ENCODE measurements around the gene RAX2.
"Not testable (repeated sequence)": the region's sequence is repeated elsewhere in the genome, so short reads cannot be mapped to it uniquely, and the experiment has no call there.

Gene RAX2

GRCh38 chr19:3775831-3776230 lies 3.8 kb upstream of the RAX2 start:
- DNase-seq, result no peak

DNA sequence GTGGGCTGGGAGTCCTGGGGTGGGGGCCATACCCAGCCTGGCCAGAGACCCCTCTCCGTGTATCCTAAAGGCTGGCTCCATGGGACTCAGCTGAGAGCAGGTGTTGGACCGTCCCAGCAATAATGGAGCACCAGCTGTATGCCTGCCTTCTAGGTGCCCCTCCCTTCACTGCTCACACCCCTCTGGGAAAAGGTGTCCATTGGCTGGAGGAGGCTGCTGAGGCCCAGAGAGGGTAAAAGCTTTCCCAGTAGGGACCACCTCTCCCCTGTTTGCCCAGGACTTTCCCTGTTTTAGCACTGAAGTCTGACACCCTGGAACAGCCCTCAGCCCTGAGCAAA lies 3.3 kb upstream of the RAX2 start:
- DNase-seq, result no peak

- DNase-seq, result no peak
Measured at GRCh38 chr19:3774621-3775373, 2.8 kb upstream of the RAX2 start.

DNA sequence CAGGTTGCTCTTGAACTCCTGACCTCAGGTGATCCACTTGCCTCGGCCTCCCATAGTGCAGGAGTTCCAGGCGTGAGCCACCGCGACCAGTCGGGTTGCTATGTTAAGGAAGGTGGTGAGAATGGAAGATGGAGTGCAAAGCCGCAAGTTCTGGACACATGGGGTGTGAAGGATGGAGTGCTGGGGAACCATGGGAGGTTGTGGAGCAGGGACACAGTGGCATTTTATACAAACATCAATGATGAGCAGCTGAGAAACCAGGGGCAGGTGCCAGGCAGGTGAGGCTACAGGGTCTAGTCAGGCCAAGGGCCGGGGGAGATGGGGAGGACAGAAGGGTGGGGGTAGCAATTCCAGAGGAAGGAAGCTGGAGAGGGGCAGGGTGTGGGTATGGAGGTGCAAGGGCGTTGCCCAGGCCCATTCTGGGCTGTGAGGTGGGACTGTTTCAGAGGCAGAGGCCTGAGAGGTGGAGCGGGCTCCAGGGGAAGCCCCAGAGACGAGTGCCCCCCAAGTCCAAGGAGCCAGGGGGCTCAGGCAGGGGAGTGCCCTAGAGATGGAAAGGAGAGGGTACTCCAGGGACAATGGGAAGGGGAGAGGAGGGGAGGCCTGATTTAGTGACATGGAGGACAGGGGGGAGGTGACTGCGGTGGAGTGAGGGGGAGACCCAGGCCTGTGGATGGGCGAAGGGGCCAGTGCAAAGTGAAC lies 1.9 kb upstream of the RAX2 start:
- no peak for DNase-seq

GRCh38 chr19:3771000-3771905 lies 775 bp downstream of the RAX2 start:
- DNase-seq, result no peak

DNA sequence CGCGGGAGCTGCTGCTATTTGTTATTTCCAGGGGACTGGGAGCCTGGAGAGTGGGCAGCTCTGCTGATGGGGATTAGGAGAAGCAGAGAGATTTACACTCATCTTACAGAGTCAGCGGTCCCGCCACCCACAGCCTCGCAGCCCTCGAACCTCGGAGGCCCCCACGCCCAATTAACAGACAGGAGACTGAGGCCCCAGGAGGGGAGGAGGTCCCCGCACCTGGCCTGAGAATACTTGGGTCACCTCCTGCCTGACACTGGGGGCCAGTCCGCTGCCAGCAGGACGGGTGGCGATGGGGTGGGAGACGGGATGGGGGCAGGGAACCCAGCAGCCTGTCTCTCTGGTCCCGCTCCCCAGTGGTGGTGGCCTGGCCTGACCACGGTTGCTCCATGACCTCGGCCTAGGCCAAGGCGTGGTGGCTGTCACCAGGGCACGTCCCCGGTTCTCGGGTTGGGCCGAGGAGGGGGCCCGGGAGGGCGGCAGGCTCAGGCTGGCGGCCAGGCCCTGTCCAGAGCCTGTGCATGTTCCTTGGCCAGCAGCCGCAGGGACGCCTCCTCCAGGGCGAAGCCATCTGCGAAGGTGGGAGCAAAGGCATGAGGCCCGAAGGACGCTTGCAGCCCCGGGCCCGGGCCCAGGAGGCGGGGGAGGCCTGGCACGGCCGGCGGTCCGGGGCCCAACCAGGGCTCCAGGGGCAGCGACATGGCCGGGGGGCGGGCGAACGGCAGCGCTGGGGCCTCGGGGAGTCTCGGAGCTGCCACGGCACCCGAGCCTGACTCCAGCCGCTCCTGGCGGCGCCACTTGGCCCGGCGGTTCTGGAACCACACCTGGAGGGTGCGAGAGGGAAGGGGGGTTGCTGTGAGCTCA lies 1.7 kb downstream of the RAX2 start:
- no peak for DNase-seq

DNA sequence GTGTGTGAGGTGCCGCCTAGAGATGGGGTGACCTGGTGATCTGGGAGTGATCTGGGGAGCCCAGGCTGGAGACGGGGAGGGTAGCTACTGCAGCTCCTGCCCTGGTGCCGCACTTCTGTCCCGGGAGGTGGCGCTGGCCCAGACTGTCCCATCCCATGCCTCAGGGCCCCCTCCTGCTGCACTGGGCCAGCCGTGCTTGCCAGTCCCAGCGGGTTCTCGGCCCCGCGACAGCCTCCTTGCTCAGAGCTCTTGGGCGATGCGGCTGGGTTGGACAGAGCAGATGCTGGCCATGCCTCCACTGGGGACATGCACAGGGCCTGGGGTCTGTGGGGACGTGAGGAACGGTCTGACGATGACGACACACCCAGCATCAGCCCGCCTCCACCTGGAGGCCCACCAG lies 2.5 kb downstream of the RAX2 start:
- no peak for DNase-seq

- DNase-seq, result no peak
Measured at GRCh38 chr19:3768748-3769099, 3.3 kb downstream of the RAX2 start.

GRCh38 chr19:3768015-3768747 lies 3.8 kb downstream of the RAX2 start:
- DNase-seq, result no peak

- DNase-seq, result no peak
Measured at GRCh38 chr19:3767050-3767449, 5.0 kb downstream of the RAX2 start.

DNA sequence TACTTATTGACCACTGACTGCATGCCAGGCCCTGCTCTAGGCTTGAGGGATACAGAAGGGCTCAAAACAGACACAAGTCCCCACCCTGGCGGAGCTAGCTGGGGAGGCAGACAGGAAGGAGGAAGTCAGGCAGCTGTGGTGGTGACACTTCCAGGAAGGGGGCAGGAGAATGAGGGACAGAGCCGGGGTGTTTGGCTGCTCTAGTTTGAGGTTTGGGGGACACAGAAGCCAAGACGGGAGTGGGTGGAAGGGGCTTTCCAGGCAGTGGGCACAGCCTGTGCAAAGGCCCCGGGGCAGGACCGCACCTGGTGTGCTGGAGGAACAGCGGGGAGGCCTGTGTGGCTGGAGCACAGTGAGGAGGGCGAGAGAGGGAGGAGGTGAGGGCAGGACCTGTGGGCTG lies 5.5 kb downstream of the RAX2 start:
- DNase-seq, result no peak

DNA sequence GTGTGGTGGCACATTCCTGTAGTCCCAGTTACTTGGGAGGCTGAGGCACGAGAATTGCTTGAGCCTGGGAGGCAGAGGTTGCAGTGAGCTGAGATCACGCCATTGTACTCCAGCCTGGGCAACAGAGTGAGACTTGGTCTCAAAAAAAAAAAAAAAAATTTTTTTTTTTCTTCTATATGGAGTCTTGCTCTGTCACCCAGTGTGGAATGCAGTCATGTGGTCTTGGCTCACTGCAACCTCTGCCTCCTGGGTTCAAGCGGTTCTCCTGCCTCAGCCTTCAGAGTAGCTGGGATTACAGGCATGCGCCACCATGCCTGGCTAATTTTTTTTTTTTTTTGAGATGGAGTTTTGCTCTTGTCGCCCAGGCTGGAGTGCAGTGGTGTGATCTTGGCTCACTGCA lies 6.3 kb downstream of the RAX2 start:
- DNase-seq, result not testable (repeated sequence)

- DNase-seq, result no peak
Measured at GRCh38 chr19:3765121-3765520, 6.9 kb downstream of the RAX2 start.

DNA sequence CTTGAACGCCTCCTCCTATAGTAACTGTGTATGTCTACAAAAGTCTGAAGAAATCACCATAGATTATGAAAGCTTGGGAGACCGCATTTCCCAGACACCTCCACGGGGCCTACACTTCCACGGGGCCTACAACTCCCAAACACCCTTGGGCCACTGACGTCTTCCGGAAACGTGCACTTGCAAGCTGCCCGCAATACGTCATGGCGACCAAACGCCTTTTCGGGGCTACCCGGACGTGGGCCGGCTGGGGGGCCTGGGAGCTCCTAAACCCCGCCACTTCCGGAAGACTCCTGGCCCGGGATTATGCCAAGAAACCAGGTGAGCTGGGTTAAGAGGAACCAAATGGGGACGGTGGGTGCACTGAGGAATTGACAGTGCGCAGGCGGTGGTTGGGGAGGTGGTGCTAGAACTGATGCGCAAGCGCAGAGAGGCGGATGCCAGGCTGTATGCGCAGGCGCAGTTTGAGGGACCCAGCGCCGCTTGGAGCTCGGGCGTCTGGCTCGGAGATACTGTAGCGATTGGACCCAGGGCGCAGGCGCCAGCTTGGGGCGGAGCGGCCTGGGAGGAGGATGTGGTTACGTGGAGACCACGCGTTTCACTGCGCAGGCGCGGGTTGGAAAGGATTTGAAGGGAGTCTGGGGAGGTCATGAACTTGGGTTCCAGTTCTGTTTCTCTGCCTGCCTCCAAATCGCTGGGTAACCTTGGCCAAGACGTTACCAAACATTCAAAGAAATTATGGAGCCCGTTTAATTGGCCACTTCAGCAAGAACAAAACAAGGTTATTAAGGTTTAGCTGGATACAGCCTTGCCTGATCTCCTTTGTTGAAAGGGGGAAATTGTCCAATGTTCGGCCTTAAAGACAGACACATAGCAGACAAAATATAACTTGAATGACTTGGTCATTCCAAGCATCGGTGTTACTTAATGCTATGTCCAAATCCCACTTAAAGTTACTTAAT lies 9.2 kb downstream of the RAX2 start, which contains the start of gene MRPL54:
TSS of gene MRPL54 (plus strand) at position 182 of the 959 bp plus-strand sequence. CDS start at position 201, 19 bp downstream.
- peak; percentile 99 for DNase-seq

DNA sequence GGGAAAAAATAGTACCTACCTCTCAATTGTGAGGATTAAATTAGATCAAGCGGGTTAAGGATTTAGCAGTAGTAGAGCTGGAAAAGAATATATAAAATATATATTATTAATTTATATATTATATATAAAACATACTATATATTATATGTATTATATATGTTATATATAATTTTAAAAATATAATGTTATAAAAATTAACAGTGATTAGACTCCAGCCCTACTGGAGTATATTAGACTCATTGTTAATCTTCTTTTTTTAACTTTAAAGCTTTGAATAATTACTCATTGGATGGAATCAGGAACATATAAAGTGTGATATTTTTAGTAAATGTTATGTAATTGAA lies 9.9 kb downstream of the RAX2 start:
- no peak for DNase-seq

- DNase-seq, result peak; percentile 95
Measured at GRCh38 chr19:3761382-3762129, 10.5 kb downstream of the RAX2 start, which contains the start of gene APBA3. Gene APBA3 (minus strand): TSS chr19:3761692. CDS start chr19:3760264, 1,428 bp downstream.

DNA sequence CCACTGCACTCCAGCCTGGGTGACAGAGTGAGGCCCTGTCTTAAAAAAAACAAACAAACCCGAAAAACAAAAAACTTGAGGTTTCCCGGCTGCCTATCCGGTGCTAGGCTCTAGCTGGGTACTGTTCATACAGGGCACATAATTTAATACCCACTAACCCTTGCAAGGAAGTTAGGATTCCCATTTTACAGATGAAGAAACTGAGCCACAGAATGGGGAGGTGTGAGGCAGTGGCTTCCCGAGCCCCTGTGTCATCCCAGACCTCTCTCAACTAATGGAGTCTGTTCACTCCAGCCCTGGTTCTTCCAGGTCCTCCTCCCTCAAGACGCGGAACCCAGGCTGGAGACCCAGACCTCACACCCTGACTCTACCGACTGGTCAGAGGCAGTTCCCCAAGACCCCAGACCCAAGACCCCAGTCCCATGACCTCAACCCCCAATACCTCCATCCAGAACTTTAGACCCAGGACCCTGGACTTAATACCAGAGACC lies 11.1 kb downstream of the RAX2 start:
- peak; percentile 16 for DNase-seq

- DNase-seq, result no peak
Measured at GRCh38 chr19:3759482-3760254, 12.4 kb downstream of the RAX2 start.

- DNase-seq, result not testable (repeated sequence)
Measured at GRCh38 chr19:3758297-3758696, 13.7 kb downstream of the RAX2 start.

Data from hematopoietic multipotent progenitor cell treated with erythropoietin and hydrocortisone succinate and interleukin-3 and kit ligand, for 6 days (in vitro differentiated cells).